Putamen (tissue), 1 donor: ENCODE measurements around the gene UBN1.
"Not testable (repeated sequence)": the region's sequence is repeated elsewhere in the genome, so short reads cannot be mapped to it uniquely, and the experiment has no call there.

Experiments
- DNase-seq: peaks from one replicate; pipeline ENCODE4 v3.0.0-alpha.2; 2016; ENCODE audit warnings: low spot score

The UBN1 gene

DNA sequence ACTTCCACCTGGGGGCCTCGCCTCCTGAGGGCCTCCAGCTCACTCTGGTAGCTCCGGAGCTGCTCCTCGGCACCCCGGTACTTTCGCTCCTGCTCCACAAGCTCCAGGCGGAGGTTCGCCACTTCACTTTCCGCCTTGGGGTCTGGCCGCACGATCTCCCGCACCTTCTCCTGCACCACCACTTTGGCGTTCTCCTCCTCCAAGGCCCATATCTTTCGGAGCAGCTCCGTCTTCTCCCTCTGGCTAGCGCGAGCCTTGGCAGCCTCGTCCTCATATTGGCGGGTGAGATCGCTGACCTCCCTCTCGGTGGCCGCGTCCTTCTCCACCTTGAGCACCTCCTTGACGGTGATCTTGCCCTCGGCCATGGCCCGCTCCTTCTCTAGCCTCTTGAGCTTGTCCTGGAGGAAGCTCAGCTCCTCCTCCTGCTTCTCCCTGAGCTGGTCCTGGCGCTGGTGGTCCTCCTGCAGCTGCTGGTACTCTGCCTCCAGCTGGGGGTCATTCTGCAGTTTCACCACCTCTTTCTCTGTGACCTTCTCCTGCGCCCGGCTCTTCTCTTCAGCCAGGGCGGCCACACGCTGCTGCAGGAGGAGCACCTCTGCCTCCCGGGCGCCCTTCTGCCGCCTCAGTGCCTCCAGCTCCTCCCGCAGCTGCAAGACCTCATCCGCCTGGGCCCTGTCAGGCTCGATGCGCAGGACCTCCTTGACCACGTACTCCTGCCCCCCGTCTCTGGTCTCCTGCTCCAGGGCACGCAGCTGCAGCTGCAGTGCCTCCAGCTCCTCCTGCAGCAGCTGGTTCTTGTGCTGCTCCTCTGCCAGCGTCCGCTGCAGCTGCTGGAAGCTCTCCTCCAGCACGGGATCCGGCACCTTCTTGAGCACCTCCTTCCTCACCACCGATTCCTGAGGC lies 37.9 kb downstream of the UBN1 start:
- no peak for DNase-seq

- no peak for DNase-seq
Observed at GRCh38 chr16:4886151-4886550, 38.9 kb downstream of the UBN1 start.

GRCh38 chr16:4888428-4889135 lies 41.3 kb downstream of the UBN1 start:
- DNase-seq: no peak

DNA sequence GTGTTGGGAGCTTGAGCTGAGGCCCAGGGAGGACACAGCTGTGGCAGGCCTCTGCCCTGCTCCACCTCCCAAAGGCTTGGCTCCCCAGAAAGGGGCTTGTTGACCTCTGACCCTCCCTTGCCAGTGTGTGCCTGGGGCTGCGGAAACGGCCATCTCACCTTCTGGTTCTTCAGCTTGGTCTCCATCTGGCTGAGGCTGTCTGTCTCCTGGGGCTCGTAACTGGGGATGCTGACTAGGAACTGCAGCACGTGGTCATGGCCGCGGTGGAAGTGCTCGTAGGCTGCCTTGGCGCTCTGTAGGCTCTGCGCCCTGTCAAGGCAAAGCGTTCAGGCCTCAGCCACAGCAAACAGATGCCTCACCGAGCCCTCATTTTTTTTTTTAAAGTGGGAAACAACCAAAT lies 42.7 kb downstream of the UBN1 start:
- no peak for DNase-seq

DNA sequence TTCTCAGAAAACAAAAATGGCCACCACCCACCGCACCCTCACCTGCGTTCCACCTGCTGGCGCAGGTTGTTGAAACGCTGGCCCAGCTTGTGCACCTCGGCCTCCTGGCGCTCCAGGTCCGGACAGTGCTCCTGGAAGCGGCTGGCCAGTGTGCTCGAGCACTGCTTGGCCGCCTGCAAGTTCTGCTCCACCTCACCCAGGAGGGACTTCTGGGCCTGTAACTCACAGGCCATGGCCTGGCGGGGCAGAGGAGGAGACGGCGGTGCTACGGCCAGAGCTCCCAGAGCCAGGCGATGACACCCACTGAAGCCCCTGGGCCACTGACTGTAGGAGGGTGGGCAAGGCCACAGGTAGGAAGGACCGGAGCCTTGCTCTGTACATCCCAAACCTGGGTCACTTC lies 43.4 kb downstream of the UBN1 start:
- DNase-seq: no peak

- DNase-seq: no peak
Observed at GRCh38 chr16:4891097-4891885, 44.0 kb downstream of the UBN1 start.

GRCh38 chr16:4891886-4892216 lies 44.6 kb downstream of the UBN1 start:
- DNase-seq: no peak

DNA sequence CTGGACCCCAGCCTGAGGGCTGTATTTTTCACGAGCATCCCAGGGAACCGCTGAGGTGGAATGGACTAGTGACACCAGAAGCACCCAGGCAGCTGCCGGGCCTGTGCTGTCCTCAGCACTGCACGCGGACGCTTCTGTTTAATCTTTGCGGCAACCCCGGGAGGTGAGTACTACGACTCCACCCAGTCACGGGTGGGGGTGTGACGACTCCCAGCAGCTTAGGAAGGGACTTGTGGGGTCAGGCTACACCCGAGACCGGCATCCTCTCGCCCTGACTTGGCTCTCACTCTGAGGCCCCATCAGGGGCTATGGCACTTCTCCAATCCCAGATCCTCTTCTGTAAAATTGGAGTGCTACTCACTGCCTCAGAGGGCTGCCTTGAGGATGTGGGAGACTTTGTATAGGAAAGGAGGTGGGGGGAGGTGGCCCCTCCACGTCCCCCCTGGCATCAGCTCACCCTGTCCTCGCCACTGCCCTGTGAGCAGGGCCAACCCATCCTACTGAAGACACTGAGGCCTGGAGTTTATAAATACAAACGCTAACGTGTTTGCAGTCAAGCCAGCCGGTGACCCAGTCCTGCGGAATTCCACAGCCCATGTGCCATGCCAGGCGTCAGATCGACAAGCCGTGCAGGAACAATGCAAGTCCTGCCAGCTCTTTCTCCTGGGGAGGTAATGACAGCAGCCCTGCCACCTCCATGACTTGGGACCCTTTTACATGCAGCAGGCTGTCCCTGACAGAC lies 45.3 kb downstream of the UBN1 start:
- no peak for DNase-seq

- no peak for DNase-seq
Observed at GRCh38 chr16:4893103-4893862, 46.0 kb downstream of the UBN1 start.

GRCh38 chr16:4894276-4895150 lies 47.2 kb downstream of the UBN1 start:
- no peak for DNase-seq

- DNase-seq: no peak
Observed at GRCh38 chr16:4895366-4895765, 48.1 kb downstream of the UBN1 start.

DNA sequence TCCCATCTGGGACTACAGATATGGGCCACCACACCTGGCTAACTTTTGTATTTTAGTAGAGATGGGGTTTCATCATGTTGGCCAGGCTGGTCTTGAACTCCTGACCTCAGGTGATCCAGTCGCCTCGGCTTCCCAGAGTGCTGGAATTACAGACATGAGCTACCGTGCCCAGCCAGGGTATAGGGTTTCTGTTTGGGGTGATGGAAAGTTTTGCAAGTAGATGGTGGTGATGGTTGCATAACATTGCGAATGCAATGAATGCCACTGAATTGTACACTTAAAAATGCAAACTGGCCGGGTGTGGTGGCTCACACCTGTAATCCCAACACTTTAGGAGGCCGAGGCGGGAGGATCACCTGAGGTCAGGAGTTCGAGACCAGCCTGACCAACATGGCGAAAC lies 49.5 kb downstream of the UBN1 start:
- not testable (repeated sequence) for DNase-seq

- no peak for DNase-seq
Observed at GRCh38 chr16:4897328-4897727, 50.0 kb downstream of the UBN1 start.

GRCh38 chr16:4898811-4899473 lies 51.7 kb downstream of the UBN1 start:
- DNase-seq: no peak

DNA sequence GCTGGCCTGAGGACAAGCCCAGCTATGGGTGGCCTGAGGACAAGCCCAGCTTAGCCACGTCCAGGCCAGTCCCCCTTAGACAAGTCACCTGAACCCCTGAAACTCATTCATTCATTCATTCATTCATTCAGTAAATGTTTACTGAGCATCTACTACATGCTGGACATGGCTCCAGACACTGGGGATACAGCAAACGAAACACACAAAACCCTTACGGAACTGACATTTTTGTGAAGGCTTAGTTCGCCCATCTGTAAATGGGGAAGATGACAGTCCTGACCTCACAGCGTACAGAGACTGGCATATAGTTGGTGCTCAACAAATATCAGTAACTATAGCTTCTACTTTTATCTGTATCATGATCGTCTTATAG lies 52.2 kb downstream of the UBN1 start:
- no peak for DNase-seq

GRCh38 chr16:4900036-4900435 lies 52.8 kb downstream of the UBN1 start:
- DNase-seq: no peak

GRCh38 chr16:4900750-4901149 lies 53.5 kb downstream of the UBN1 start:
- no peak for DNase-seq

DNA sequence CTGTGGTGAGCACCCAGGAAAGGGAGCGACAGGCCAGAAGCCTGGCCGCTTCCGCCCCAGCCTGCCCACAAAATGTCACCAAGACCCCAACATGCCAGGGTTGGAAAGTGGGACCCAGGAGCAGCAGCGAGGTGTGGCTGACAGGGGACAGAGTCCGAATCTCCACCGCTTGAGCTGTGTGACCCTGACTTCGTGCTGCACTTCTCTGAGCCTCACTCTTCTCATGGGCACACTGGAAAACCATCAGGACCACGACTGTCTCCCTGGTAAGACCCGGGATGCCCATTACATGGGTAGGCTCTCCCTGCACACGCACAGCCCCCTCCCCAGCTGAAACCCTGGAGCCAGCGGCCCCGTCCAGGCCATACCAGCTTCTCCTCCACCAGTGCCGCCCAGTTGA lies 54.8 kb downstream of the UBN1 start:
- DNase-seq: no peak

- DNase-seq: no peak
Observed at GRCh38 chr16:4904108-4904941, 57.0 kb downstream of the UBN1 start.
